HG02970 (cell line): Measurements from ENCODE around the gene STRBP.

Experiments used
- ATAC-seq: cut with Tn5 transposase; IDR thresholded peaks from one replicate; pipeline ENCODE4 v1.9.1; 2021; ENCODE audit warnings: mild to moderate bottlenecking, moderate library complexity, moderate number of reproducible peaks; ENCODE audit not compliant: unreplicated experiment, low FRiP score

The STRBP gene

GRCh38 chr9:123107639-123108285 lies 160.6 kb downstream of the STRBP start:
- no peak for ATAC-seq

DNA sequence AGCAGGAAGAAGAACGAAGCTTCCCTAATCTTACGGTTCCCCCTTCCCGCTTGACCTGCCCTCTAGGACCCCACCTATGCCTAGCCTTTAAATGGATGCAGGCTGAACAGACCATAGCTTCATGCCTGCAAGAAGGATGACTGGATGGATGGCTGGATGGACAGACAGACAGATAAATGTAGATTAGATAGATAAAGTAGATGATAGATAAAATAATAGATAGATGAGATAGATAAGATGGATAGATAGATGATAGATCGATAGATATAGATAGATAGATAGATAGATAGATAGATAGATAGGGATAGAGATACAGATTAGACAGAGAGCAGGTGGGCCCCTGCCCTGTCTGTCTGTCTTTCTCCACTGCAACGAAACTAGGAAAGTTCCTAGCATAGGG lies 162.9 kb downstream of the STRBP start:
- ATAC-seq, result no peak

DNA sequence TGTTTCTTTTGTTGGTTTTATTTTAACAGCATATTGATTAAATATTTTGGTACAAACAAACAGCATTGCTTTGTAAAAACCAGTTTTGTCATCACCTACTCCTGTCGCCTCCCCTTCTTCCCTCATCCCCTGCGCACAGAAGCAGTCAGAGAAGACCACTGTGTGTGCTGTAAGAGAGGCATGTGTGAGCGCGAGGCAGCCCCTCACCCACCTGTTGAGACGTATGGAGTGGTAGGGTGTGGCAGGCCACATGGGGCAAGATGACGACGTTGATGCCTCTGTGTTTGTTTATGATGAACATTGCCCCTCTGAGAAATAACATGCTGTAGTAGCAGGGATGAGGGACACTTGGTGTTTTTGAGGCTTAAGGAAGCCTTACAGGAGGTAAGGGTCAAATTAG lies 163.6 kb downstream of the STRBP start:
- ATAC-seq, result no peak

DNA sequence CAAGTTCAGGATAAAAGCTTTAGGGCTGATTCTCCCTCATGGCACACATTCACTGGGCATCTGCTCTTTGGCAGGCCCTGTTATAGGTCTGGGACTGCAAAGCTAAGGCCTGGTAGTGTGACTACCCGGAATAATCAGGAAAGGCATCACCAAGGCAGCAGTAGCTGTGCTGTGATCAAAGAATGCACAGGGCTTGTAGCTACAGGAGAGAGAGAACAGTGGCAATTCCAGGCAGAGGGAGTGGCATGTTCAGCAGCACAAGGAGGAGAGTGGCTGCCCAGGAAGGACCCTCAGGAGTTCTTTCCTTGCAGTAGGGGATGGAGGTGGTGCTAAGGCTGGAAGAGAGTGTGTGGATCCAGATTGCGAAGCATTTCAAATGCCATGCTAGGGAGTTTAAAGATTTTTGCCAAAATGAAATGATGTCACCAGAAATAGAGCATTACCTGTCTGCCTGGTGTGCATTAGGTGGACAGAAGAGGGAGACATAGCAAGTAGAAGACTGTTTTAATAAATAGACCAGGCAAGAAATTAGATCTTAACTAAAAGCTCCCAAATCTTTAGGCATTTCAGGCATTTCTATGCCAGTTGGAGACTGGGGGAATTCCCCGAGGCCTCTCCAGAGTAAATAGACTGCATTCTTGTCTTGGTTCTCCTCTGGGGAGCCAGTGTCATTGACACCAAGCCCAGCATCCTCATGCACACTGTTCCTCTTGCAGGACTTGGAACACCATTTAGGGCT lies 165.8 kb downstream of the STRBP start:
- ATAC-seq, result no peak

DNA sequence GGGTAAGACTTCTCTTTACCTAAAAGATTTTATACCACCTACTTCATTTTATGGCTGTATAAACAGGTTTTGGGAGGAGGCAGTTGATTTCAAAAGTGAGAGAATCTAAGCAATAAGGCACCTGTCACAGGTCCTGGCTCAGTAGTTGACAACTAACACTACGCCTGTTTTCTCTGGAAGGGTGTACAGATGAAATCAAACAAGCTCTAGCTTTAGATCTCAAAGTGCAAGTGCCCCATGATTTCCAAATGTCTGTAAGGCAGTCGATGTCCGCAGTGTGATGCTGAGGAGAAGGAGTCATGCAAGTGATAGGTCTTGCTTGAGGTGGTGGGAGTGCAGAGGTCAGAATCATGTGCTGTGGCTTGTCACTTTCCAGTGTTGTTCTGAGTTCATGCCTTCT lies 168.8 kb downstream of the STRBP start:
- ATAC-seq, result no peak

GRCh38 chr9:123099042-123099441 lies 169.3 kb downstream of the STRBP start:
- ATAC-seq, result no peak

DNA sequence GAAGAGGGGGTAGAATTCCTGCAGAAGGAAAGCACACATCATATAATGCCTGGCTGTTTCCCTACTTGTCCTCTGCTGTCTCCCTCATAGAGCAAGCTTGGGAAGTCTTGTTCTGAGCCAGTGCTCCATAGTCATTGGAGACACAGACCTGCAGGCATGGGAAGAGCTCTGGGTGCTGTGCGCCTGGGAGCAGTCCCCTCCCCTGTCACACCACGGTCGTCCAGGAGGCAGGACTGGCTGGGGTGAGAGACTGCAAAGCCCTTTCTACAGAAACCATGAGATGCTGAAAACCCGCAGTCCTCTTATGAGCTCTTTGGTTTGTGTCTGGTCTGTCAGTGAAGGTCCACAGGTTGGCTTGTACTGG lies 170.3 kb downstream of the STRBP start:
- no peak for ATAC-seq

DNA sequence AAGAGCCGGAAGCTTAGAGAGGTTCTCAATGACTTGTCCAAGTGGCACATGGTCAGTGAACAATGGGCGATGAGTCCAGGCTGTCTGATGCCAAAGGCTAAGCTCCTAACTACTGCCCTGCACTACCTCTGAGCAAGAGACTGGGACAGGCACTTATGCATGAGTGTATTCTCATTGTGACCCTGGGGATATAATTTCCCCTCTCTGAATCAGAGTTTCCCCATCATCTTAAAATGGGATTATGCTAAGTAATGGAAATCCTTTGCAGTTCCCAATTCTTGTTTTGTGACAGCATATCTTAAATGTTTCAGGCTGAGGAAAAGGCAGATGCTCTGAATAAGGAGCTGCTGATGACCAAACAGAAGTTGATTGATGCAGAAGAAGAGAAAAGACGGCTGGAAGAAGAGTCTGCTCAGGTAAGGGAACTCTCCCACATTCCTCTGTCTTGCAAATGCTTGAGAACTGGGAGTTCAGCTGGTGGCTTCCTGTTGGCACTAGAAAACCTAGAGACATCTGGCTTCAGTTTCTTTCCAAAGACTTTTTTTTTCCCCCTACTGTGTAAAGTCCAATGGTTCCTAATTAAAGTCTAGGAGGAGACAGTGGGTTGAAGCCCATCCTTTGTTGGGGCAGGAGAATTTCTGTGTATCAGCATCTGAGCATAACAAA lies 170.8 kb downstream of the STRBP start:
- ATAC-seq, result no peak

DNA sequence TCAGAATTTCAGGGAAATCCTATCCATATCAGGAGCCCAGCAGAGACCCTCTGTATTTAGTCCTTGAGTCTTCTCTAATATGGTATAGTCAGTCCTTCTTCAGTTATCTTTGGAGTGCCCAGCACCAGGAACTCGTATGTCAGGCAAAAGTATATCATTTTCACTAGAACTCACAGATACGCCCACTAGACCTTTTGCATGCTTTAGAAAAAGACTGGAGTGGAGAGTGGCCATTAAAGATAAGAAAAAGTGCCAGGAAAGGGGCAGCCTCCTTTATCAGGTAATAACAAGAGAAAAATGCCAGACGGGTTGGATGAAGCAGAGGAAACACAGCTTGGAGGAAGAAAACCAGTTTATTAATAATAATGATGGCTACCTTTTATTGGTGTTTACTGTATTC lies 171.4 kb downstream of the STRBP start:
- ATAC-seq, result no peak

- no peak for ATAC-seq
These were observed 175.2 kb downstream of the STRBP start for GRCh38 chr9:123093141-123093540.

DNA sequence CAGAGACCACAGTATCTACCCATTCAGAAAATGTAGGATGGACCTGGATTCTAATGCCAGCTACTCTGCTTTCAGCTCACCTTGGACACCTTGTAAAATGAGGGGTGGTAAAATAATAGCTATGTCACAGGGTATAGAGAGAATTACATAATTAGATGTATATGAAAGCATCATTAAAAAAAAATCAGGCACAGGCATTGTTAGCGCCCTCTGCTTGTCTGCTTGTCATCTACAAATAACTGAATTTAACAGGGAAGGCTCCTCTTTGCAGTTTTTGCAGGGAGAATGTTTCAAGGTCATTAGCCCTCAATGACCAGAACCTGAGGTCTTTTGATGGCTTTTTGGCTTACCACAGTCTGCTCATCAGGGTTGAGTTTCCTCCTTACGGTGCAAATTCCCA lies 176.9 kb downstream of the STRBP start:
- ATAC-seq, result no peak

GRCh38 chr9:123090956-123091355 lies 177.4 kb downstream of the STRBP start:
- ATAC-seq, result no peak

GRCh38 chr9:123090198-123090896 lies 178.0 kb downstream of the STRBP start:
- ATAC-seq, result no peak

DNA sequence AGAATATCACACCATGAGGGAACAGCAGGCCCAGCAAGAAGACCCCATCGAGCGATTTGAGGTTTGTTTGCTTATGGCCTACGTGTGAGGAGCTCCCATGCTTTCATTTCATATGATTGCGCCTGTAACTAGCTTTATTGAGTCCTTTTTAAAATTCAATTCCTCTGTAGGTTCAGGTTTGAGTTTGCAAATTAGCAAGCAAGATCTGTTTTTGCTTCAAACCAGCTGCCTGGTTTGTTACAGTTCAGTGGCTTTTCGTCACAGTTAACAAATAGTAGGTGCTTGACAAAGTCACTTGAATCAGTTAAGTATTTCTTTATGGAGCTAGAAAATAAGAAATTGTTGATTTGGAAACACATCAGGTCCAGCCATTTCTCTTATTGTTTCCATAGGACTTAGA lies 178.6 kb downstream of the STRBP start:
- ATAC-seq, result no peak

DNA sequence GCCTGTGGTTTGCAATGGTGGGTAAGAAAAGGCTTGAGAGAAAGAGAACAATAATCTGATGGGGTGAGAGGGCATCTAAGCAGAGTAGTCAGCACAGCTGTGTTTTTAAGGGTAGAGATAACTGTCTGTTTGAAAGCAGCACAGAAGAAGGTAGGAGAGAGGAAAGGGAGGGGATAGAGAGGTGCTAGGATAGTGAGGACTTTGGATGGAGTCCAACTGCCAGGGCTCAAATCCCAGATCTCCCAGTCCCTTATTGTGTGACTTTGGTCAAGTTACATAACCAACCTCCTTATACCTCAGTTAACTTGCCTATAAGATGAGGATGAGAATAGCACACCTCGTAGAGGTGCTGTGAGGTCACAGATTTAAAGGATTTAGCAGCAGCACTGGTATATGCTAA lies 179.3 kb downstream of the STRBP start:
- no peak for ATAC-seq

DNA sequence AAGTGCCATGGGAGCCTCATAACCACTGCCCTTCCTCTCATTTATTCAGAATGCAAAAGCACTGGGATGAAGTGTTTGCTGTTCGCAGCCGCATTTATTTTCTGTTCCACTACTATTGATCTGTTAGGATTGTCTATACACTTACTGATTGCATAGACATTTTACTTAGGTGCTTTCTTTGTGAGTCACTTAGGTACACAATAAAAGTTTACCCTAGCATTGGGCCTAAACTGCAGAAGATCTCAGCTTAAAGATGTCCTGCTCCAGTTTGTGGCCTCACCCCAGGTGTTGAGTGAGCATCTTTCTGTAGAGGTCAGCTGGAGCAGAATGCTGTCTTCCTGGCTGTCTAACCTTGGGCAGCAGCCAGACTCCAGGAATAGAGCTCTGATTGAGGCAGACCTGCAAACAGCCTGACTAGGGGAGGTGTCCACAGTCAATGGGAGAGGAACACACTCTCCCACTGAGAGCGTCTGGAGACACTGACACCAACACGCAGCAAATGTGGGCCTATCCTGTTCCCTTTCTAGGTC lies 181.0 kb downstream of the STRBP start:
- no peak for ATAC-seq

DNA sequence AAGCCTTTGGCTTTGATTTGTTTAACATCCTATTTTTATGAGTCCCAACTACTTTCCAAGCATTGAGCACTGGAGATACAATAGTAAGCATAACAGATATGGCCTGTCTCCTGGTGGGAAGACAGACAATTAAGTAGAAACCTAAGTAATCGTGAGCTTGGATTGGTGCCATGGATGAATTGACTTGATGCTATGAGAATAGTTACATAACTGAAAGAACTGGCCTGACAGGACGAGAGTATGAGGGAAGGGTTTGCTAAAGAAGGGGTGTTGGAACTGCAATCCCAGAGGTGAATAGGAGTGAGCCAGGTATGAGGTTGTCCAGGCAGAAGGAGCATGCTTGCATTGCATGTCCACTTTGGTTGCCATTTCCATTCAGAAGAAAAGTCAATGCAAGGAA lies 182.5 kb downstream of the STRBP start:
- ATAC-seq, result no peak

DNA sequence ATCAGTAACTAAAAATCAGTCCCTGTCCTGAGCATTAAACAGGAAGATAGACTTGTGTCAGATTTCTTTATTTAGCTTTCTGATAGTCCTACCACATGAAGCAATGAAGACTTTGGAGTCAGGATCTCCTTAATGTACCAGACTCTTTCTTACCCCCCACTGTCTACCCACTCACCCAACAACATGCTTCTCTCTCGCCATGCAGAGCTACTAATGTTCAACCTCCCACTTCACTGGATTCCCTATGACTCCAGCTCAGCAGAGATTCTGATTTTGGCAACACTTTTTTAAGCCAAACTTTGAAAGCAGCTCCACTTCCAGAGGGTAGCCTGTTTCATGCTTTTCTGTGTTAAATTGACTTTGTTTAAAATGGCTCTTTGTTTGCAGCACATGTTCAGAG lies 184.1 kb downstream of the STRBP start:
- no peak for ATAC-seq

GRCh38 chr9:123083680-123084079 lies 184.7 kb downstream of the STRBP start:
- no peak for ATAC-seq

DNA sequence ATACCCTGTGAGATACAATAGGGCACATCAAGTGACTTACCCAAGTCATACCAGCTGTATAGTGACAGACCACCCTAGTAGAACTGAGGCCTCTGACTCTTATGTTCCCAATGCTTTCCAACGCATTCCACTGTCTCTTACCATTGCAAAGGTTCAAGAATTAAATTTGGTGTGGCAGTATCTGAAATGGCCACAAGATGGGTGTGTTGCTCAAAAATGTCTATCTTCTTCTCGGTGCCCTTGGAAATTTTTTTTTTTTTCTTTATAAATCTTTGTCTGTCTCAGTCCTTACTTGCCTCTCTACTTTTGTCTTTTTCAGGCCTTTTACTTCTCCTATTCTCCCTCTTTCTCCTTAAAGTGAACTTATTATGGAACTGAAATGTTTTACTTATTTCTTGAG lies 186.6 kb downstream of the STRBP start:
- ATAC-seq, result no peak

DNA sequence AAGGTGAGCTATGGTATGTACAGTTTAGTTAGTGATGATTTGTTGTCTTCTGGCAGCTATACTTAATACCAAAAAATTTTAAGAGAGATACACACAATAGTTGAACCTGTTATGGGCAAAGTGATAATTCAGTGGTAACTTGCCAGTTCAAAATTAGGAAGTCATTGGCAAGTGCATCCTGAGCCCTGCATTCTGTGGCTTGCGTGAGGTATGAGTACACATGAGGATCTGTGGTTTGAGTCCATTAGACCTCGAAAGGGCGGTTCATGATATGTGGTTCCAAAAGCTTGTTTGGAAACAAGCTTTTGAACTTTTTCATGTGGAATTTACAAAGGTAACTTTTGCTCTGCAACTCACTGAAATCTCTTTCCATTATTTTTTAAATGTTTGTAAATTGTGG lies 187.9 kb downstream of the STRBP start:
- ATAC-seq, result no peak
